SK-MEL-5 (cell line): Measurements from ENCODE around the gene PELI3. TPM values are rescaled to one million over a fixed set of nuclear protein-coding genes. Genes with fewer than 3 reads are reported as not detected.

Source experiments
- DNase-seq: peaks from one replicate; pipeline ENCODE4 v3.0.0-alpha.2; 2016; ENCODE audit warnings: low read depth, low spot score
- in situ Hi-C: cut with HindIII; loops from 2 replicates; pipeline ENCODE4 v1.10.0; 2016; ENCODE audit warnings: low sequenced_read_pairs, high pct_unique_total_duplicates, low pct_unique_long_range_greater_than_20kb
- small RNA-seq, 2 experiments: library from RNA; depleted of rRNA; stranded (forward); fragments of <200 nt; gene quantifications; one replicate each; pipeline ENCODE3, GENCODE V24; 2014
- total RNA-seq: library from RNA; depleted of rRNA; stranded (reverse); fragments of >200 nt; shearing (Covaris generic); gene quantifications from 2 replicates; pipeline ENCODE4 v1.2.3, GENCODE V29; 2014; rRNA removed

PELI3 gene
- total RNA-seq, 1 experiment from 2014 or later: 8.1 TPM

GRCh38 chr11:66524304-66525040, 57.8 kb downstream of the PELI3 start:
- in situ Hi-C loops: no loop called here
- DNase-seq: no peak

Small RNA genes lying within 50 kb of the gene (small RNA-seq; reads per million reads assigned to genes)
- gene RF00416: 0 to 0.02 reads per million in 2 experiments

Other genes starting within 250 kb of the PELI3 start
- gene KLC2, start 209.2 kb upstream of the PELI3 start, total RNA-seq: 4.6 and 5.3 TPM in 2 replicates
- 78.7 and 85.1 TPM in 2 replicates for gene RAB1B, start 198.3 kb upstream of the PELI3 start, total RNA-seq
- 0.56 and 0.63 TPM in 2 replicates for gene CNIH2, start 188.7 kb upstream of the PELI3 start, total RNA-seq
- gene YIF1A, start 177.8 kb upstream of the PELI3 start, total RNA-seq: 178 and 183 TPM in 2 replicates
- 1.8 and 2.9 TPM in 2 replicates for gene TMEM151A, start 175.0 kb upstream of the PELI3 start, total RNA-seq
- not detected in 2 replicates for gene CD248, start 149.9 kb upstream of the PELI3 start, total RNA-seq
- 12.1 and 12.2 TPM in 2 replicates for gene RIN1, start 130.5 kb upstream of the PELI3 start, total RNA-seq
- gene BRMS1, start 121.8 kb upstream of the PELI3 start, total RNA-seq: 70.2 and 70.5 TPM in 2 replicates
- 58.8 and 65.6 TPM in 2 replicates for gene B4GAT1, start 119.3 kb upstream of the PELI3 start, total RNA-seq
- 0.63 and 2.0 TPM in 2 replicates for gene SLC29A2, start 95.1 kb upstream of the PELI3 start, total RNA-seq
- gene NPAS4, start 45.9 kb upstream of the PELI3 start, total RNA-seq: not detected in 2 replicates
- gene MRPL11, start 28.1 kb upstream of the PELI3 start, total RNA-seq: 45.4 and 63.4 TPM in 2 replicates
- 40.9 and 43.5 TPM in 2 replicates for gene DPP3, start 13.5 kb downstream of the PELI3 start, total RNA-seq
- gene BBS1, start 43.7 kb downstream of the PELI3 start, total RNA-seq: 6.3 and 9.1 TPM in 2 replicates
- gene ZDHHC24, start 79.1 kb downstream of the PELI3 start, total RNA-seq: 19.6 and 26.8 TPM in 2 replicates
- not detected in 2 replicates for gene ACTN3, start 80.0 kb downstream of the PELI3 start, total RNA-seq
- gene CTSF, start 101.7 kb downstream of the PELI3 start, total RNA-seq: 35.2 and 43.1 TPM in 2 replicates
- 0.08 and 0.24 TPM in 2 replicates for gene CCDC87, start 126.2 kb downstream of the PELI3 start, total RNA-seq
- gene CCS, start 126.3 kb downstream of the PELI3 start, total RNA-seq: 13.4 and 15.1 TPM in 2 replicates
- 23.3 and 26.1 TPM in 2 replicates for gene RBM14, start 149.7 kb downstream of the PELI3 start, total RNA-seq
- 58.3 and 73.6 TPM in 2 replicates for gene RBM4, start 171.8 kb downstream of the PELI3 start, total RNA-seq
- 8.1 and 11.0 TPM in 2 replicates for gene RBM4B, start 211.0 kb downstream of the PELI3 start, total RNA-seq